Measurements from ENCODE around the gene ZNF442.
"Not testable (repeated sequence)": the region's sequence is repeated elsewhere in the genome, so short reads cannot be mapped to it uniquely, and the experiment has no call there.

ZNF442 gene

DNA sequence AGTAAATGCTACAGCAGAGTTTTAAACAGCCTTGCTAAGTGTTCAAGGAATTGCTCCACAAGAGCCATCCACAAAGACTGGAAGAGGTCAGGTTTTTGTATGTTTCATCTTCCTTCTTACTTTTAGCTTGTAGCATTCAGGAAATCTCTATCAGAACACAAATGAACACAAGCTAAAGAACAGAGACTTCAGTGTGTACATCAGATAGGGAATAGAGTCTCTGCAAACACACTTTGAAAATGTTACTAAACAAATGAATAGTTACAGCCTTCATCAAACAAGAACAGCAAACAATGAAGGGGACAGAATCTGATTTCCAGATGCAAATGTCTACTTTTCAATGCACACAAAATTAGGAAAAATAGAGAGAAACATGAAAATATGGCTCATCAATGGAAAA is 39.8 kb downstream of the ZNF442 start:
- no peak for DNase-seq

GRCh38 chr19:12318782-12319413 is 46.6 kb downstream of the ZNF442 start:
- no peak for DNase-seq

- DNase-seq, result no peak
Measured at GRCh38 chr19:12314553-12314952, 50.9 kb downstream of the ZNF442 start.

DNA sequence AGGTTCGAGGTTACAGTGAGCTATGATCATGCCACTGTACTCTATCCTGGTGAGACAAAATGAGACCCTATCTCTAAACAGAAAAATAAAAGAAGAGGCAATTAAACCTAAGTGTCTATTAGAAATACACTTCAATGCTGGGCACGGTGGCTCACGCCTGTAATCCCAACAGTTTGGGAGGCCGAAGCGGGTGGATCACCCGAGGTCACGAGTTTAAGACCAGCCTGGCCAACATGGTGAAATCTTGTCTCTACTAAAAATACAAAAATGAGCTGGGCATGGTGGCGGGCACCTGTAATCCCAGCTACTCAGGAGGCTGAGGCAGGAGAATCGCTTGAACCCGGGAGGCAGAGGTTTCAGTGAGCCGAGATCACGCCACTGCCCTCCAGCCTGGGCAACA is 56.6 kb downstream of the ZNF442 start:
- DNase-seq, result not testable (repeated sequence)

Measured in islet precursor cell (in vitro differentiated cells).